22Rv1 (cell line): Measurements from ENCODE around the gene MTERF1.
A peak's percentile ranks its signal among the peaks of the same experiment; 100 is the strongest.

Experiments
- H3K27ac ChIP-seq: fragments of 450-650 bp; 2 replicates; pipeline ENCODE4 v1.5.1; 2017
- ZFX ChIP-seq: fragments of 450-650 bp; IDR thresholded peaks from 2 replicates; pipeline ENCODE4 v1.6.1; 2017; ENCODE audit warnings: antibody characterized with exemption, borderline replicate concordance
- TF ChIP-seq, protein P1 (sequence below): fragments of 450-650 bp; IDR thresholded peaks from 2 replicates; pipeline ENCODE4 v1.5.1; 2017; ENCODE audit warnings: mild to moderate bottlenecking

Gene MTERF1

DNA sequence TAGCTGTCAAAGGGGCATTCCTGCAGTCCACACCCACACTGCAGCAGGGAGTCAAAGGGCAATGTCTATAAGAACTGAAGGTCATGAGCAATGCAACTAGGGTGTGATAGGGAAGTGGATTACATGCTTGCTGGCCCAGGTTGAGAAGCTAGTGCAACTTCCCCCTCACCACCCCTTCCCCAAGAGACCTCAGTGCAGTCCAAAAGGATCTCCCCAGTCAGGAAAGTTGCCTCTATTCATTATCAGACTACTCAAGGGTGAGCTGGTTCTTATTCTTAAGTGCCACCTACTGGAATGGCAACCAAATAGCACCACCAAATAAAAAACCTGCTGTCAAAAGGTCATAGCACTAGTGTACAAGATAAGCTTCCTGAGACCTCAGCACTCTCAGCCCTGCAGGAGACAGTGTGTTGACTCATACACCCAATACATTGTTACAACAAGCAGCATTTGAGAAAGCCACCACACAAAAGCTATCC, 28.2 kb downstream of the MTERF1 start:
- H3K27ac ChIP-seq = no peak overlapping the region
- TF ChIP-seq ZFX = no peak
- TF ChIP-seq, protein P1, sequence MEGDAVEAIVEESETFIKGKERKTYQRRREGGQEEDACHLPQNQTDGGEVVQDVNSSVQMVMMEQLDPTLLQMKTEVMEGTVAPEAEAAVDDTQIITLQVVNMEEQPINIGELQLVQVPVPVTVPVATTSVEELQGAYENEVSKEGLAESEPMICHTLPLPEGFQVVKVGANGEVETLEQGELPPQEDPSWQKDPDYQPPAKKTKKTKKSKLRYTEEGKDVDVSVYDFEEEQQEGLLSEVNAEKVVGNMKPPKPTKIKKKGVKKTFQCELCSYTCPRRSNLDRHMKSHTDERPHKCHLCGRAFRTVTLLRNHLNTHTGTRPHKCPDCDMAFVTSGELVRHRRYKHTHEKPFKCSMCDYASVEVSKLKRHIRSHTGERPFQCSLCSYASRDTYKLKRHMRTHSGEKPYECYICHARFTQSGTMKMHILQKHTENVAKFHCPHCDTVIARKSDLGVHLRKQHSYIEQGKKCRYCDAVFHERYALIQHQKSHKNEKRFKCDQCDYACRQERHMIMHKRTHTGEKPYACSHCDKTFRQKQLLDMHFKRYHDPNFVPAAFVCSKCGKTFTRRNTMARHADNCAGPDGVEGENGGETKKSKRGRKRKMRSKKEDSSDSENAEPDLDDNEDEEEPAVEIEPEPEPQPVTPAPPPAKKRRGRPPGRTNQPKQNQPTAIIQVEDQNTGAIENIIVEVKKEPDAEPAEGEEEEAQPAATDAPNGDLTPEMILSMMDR = peak; percentile 53

DNA sequence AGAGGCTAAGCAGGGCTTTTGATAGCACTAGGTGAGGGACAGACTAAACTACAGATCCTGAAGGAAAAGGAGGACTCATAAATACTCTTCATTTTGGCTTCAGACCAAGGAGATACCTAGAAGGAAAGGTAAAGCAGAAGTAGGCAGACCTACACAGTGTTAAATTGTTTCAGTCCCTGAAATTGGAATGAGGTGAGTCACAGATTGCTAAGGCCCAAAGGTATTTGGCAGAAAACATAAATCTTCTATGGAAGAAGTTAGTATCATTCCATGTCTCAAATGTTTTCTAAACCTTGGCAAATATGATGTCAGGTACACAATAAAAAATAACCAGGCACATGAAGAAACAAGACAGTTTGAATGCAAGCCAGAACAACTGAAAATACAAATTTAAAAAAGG, 30.0 kb downstream of the MTERF1 start:
- no peak overlapping the region for H3K27ac ChIP-seq
- TF ChIP-seq ZFX = no peak
- TF ChIP-seq, protein P1 = no peak

- H3K27ac ChIP-seq = no peak overlapping the region
- TF ChIP-seq, protein P1 = no peak
- no peak for TF ChIP-seq ZFX
Observed at GRCh38 chr7:91847876-91848588, 32.5 kb downstream of the MTERF1 start.

GRCh38 chr7:91847231-91847630, 33.3 kb downstream of the MTERF1 start:
- TF ChIP-seq, protein P1 = no peak
- no peak for TF ChIP-seq ZFX
- no peak overlapping the region for H3K27ac ChIP-seq

GRCh38 chr7:91846436-91846835, 34.1 kb downstream of the MTERF1 start:
- TF ChIP-seq ZFX = no peak
- TF ChIP-seq, protein P1 = no peak
- H3K27ac ChIP-seq = no peak overlapping the region

- TF ChIP-seq ZFX = no peak
- TF ChIP-seq, protein P1 = no peak
- H3K27ac ChIP-seq = no peak overlapping the region
Observed at GRCh38 chr7:91843831-91844230, 36.7 kb downstream of the MTERF1 start.

GRCh38 chr7:91838439-91838838, 42.1 kb downstream of the MTERF1 start:
- TF ChIP-seq, protein P1 = no peak
- TF ChIP-seq ZFX = no peak
- no peak overlapping the region for H3K27ac ChIP-seq
